Activated CD4-positive, alpha-beta T cell treated with anti-CD3 and anti-CD28 coated beads for 48 hours (primary cell): Measurements from ENCODE around the gene ZSWIM1.
A peak's percentile ranks its signal among the peaks of the same experiment; 100 is the strongest.
"Not testable (repeated sequence)": the region's sequence is repeated elsewhere in the genome, so short reads cannot be mapped to it uniquely, and the experiment has no call there.

Experiments
- DNase-seq: peaks from one replicate; pipeline ENCODE4 v3.0.0-alpha.2; 2020

Gene ZSWIM1

DNA sequence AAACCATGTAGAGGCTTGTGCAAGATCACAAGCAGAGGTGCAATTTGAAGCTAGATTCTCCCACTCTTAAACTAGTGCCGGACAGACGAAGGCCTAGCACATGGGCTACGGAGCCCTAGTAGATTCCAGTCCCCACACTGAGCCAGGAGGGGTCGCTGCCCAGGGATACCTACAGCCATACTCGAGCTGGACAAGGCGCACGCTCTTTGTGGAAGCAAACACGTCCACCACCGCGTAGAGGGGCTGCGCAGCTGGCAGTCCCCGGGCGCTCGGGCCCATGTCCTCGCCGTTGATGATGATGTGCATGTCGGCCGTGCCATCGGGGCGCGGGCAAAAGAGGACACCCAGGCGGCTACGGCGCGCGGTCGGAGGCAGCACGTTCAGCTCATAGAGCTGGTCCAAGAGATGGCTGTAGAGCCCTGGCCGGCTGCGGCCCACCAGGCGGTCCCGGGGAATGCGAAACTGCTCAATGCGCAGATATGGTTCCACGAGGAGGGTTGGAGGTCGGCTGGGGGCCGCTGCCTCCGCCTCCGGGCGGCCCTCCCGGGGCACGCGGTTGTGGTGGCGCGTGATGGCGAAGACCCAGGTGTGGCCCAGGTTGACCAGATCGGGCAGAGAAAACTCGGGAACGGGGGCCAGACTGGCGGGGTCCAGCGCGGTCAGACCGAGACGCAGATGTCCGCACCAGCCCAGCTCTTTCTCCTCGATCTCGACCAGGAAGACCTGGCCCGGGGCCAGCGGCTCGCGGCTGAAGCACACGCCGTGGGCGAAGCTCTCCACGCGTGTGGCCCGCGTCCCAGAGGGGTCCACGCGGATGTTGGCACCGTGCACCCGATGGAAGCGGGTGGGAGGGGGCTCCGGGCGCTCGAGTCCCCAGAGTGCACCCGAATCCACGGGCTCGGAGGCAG lies 9.3 kb downstream of the ZSWIM1 start:
- peak; percentile 69 for DNase-seq

DNA sequence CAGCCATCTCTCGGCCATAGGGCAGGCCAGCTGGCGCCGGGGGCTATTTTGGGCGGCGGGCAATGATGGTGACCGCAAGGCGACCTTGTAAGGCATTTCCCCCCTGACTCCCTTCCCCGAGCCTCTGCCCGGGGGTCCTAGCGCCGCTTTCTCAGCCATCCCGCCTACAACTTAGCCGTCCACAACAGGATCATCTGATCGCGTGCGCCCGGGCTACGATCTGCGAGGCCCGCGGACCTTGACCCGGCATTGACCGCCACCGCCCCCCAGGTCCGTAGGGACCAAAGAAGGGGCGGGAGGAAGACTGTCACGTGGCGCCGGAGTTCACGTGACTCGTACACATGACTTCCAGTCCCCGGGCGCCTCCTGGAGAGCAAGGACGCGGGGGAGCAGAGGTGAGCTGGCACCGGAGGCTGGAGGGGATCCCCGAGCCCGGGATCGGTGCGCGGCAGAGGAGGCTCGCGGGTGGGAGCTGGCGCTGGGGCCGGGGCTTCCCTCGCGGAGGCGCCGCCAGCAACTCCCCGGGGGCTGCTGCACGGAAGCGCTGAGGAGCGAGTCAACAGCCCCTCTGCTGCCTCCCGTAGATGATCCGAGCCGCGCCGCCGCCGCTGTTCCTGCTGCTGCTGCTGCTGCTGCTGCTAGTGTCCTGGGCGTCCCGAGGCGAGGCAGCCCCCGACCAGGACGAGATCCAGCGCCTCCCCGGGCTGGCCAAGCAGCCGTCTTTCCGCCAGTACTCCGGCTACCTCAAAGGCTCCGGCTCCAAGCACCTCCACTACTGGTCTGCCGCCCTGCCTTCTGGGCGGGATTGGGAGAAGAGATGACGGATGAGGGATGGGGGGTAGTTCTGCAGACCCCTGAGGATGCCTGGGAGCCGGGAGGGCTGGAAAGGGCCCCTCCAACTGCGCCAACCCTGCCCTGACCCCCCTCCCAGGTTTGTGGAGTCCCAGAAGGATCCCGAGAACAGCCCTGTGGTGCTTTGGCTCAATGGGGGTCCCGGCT lies 10.3 kb downstream of the ZSWIM1 start, which contains the start of the genes CTSA and NEURL2:
TSS of gene CTSA (plus strand) at position 351 of the 999 bp plus-strand sequence. CDS start at position 585, 234 bp downstream.
TSS of gene NEURL2 (minus strand) at position 224 of the 999 bp plus-strand sequence. CDS start at position 7, 217 bp downstream.
- peak; percentile 90 for DNase-seq

DNA sequence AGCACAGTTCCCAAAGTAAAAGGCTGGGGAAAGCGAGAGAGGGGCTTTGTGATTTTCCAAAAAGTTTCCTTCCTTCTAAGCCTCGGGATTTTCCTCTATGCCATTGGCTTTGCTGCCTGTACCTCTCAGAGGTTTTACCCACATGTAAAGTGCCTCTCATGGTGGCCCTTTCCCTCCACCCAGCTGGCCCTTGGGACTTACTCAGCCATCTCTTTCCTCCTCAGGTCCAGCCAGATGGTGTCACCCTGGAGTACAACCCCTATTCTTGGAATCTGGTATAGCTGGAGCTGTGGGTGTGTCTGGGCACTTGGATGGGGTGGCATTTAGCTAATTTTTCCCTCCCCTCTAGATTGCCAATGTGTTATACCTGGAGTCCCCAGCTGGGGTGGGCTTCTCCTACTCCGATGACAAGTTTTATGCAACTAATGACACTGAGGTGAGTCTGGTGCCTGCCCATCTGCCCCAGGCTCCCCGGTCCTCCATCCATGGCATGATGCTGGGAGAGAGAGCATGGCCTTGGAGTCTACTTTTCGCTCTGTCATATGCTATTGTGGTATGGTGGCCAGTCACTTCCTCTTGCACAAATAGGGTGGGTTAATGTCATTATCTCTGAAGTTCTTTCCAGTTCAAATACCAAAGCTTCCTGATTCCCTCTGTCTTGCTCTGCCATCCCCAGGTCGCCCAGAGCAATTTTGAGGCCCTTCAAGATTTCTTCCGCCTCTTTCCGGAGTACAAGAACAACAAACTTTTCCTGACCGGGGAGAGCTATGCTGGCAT lies 11.2 kb downstream of the ZSWIM1 start:
- no peak for DNase-seq

DNA sequence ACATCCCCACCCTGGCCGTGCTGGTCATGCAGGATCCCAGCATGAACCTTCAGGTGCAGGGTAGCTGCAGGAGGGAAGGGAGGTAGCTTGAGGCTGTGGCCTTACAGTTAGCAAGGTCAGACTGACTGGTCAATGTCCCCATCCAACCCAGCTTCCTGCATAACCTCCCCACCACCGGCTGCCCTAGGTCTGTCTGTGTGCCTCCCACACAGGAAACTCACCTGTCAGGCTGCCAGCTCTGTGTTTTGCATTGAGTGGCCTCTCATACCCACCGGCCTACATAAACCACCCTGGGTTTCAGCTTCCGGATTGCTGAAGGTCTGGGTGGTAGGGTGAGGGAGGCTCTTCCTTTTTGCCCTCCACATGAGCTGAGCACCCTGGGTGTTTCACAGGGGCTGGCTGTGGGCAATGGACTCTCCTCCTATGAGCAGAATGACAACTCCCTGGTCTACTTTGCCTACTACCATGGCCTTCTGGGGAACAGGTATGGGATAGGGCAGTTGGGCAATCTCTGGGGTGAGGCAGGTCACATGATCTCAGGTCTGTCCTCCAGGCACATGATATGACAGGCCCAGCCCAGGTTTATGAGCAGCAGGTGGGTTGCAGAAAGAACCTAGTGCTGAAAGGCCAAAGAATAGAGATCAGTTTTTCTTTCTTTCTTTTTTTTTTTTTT lies 11.9 kb downstream of the ZSWIM1 start:
- DNase-seq = peak; percentile 24

DNA sequence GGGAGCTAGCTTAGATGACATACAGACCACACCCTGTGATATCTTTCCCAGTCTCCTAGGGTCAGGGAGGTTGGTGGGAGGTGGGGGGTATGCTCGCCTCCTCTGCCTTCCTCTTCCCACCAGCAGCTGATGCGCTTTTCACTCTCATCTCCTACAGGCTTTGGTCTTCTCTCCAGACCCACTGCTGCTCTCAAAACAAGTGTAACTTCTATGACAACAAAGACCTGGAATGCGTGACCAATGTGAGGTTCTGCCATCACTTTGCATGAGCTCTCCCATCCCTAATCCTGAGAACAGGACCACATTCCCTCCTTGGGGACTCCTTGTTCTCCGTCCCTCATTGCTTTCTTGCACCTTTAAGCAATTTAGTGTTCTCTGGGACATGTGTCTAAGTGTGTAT lies 12.8 kb downstream of the ZSWIM1 start:
- no peak for DNase-seq

DNA sequence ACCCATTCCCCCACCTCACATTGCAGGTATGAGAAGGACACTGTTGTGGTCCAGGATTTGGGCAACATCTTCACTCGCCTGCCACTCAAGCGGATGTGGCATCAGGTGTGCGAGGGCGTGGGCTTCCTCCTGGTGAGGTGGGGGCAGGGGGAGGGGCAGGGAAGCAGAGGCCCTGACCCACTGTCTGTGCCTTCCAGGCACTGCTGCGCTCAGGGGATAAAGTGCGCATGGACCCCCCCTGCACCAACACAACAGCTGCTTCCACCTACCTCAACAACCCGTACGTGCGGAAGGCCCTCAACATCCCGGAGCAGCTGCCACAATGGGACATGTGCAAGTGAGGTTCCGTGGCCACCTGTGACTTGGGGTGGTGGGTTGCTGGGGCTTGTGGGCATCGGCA lies 13.8 kb downstream of the ZSWIM1 start:
- no peak for DNase-seq

DNA sequence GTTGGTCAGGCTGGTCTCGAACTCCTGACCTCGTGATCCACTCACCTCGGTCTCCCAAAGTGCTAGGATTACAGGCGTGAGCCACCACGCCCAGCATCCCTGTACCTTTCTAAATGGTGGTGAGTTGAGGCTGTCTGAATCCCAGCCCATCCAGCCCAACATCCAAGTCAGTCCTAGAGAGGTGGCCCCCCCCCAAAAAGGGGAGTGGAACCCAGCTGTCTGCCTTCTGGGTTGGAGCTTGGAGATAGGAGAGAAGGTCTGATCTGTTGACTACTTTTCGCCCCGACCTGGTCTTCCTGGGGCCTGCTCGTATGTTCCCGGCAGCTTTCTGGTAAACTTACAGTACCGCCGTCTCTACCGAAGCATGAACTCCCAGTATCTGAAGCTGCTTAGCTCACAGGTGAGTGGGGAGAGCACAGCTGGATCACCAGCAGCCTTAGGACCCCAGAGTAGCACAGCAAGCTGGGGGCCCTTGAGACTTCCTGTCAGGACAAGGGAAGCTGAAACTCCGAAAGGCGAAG lies 15.7 kb downstream of the ZSWIM1 start:
- DNase-seq = no peak

DNA sequence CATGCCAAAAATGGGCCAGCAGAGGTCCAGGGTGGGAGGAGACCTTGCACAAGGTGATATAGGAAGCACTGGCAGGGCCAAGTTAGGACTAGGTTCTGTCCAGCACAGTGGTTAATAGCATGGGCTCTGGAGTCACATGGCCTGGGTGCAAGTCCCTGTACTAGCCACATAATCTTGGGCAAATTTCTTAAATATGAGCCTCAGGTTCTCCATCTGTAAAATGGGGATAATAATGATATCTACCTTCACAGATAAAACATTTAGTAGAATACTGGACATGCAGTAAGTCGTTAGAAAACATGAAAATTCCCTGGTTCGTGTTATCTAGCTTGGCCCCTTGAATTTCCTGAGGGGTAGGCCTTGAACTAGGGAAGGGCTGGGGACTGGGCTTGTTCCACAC lies 16.3 kb downstream of the ZSWIM1 start:
- DNase-seq = no peak

DNA sequence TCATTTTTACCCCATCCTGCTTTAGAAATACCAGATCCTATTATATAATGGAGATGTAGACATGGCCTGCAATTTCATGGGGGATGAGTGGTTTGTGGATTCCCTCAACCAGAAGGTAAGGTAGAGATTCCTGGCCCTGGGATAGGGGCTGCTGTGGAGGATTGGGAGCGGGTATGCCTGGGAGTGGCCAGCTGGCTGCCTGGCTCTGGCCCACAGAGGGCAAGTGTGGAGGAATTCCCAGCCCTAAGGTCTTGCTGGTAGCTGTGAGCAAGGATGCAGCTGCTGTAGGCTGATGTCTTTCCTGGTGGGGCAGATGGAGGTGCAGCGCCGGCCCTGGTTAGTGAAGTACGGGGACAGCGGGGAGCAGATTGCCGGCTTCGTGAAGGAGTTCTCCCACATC lies 16.7 kb downstream of the ZSWIM1 start:
- DNase-seq = no peak

DNA sequence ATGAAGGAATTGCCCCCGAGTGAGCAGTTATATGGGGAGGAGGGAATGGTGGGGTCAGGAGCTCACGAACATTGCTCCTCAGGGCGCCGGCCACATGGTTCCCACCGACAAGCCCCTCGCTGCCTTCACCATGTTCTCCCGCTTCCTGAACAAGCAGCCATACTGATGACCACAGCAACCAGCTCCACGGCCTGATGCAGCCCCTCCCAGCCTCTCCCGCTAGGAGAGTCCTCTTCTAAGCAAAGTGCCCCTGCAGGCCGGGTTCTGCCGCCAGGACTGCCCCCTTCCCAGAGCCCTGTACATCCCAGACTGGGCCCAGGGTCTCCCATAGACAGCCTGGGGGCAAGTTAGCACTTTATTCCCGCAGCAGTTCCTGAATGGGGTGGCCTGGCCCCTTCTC lies 17.3 kb downstream of the ZSWIM1 start:
- no peak for DNase-seq

DNA sequence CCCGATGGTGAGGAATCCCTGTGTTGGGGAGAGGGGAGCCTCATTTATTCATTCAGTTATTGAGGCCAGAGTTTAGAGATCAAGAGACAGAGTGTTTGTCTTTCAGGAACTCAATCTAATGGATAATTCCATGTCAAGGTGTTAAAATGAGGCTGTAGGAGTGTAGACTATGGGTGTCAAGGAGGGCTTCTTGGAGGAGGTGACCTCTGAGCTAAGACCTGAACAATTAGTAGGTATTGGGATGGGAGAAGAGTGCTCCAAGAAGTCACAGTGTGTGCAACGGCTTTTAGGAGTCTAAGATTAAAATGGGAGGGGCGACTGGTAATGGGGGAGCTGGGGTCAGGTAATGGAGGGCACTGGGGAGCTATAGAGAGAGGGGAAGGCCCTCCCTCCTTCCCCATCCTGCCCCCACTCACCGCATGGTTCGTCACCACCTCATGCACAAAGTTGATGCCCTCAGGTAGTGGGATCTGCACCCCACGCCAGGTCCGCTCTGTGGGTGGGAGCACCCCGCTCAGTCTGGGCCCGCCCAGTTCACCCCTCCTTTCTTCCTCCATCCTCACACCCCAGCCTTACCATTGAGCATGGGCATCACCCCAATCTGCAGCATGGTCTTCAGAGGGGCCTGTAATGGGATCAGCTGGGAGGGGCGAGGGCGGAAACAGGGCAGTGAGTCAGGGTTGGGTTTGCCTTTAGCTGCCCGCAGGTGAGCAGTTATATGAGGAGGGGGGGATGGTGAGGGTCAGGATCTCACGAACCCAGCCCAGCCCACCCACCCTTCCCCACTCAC lies 18.2 kb downstream of the ZSWIM1 start:
- DNase-seq = no peak

DNA sequence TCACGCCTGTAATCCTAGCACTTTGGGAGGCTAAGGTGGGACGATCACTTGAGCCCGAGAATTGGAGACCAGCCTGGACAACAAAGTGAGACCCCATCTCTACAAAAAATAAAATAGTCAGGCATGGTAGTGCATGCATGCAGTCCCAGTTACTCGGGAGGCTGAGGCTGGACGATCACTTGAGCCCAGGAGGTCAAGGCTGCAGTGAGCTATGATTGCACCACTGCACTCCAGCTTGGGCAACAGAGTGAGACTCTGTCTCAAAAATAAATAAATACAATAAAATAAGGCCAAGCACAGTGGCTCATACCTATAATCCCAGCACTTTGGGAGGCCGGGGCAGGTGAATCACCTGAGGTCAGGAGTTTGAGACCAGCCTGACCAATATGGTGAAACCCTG lies 20.3 kb downstream of the ZSWIM1 start:
- DNase-seq = not testable (repeated sequence)

DNA sequence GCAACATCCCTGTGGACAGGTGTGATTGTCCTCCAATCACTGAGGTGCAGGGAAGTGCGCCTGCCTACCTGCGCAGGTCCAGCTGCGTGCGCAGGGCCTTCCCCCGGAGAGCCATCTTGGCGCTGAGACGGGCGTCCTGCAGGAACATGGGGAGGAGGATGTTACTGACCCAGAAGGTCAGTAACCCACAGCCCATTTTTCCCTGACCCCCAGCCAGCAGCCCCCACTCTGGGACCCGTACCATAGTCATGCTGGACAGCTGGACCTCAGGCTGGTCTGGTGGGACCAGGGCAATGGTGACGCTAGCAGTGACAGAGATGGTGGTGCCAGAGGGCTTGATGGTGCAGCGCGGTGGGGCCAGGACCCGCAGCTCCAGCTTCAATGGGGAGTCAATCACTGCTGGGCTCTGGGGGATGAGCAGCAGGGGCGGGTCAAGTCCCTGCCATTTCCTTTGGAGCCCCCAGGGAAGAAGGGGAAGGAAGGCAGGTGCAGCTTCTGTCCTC lies 21.2 kb downstream of the ZSWIM1 start:
- DNase-seq = no peak

DNA sequence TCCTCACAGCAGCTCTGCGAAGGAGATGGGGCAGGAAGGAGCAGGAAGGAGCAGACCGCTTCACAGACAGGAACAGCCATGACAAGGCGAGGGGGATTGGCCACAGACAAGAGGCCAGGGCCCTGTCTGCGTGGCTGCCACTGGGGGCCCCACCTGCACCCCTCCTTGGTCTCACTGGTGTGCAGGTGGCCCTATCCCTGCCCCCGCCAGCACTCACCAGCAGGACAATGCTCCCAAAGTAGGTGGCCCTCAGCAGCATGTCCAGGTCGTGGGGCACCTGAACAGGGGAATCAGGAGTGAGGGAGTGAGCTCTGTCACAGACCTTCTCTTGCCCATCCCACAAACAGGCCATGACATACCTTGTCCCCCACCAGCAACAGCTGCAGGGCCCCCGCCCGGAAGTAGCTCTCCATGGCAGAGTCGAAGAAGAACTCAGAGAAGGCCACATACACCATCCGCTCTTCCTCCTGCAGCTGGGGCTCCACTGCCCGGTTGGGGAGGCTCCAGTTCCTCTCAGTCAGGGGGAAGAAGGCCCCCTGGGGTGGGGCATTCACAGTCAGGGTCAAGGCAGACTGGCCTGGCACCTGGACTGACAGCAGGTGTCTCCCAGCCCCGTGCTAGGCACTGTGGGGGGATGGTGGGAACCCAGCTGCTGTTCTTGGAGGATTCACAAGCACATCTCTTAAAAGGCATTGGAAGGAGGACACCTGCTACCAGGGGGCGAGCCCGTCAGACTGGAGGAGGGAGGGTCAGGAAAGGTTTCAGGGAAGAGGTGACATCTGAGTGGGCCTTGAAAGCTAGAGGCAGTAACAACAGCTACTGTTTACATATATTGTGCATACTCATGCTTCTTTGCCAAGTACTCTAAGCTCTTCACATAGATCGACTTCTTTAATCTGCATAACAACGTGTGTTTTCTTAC lies 23.8 kb downstream of the ZSWIM1 start:
- no peak for DNase-seq

DNA sequence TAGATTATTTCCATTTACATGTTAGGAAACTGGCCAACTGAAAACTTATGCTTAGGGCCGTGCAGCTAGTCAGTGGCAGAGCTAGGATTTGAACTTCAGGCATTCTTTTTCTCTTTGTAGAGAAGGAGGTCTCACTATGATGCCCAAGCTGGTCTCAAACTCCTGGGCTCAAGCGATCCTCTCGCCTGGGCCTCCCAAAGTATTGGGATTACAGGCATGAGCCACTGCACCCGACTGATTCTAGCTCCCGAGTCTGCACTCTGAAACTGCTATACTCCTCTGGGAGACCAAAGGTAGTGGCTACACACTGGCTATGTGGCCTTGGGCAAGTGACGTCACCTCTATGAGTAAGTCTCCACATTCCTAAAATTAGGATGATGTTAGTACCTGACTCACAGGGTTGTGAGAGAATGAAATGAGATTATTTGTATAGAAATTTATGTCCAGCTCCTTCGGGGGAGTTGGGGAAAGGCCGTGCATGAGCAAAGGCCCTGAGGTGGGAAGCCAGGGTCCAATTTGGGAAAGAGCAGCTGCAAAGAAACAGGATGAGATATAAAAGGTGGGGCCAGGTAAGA lies 24.6 kb downstream of the ZSWIM1 start:
- DNase-seq = no peak

DNA sequence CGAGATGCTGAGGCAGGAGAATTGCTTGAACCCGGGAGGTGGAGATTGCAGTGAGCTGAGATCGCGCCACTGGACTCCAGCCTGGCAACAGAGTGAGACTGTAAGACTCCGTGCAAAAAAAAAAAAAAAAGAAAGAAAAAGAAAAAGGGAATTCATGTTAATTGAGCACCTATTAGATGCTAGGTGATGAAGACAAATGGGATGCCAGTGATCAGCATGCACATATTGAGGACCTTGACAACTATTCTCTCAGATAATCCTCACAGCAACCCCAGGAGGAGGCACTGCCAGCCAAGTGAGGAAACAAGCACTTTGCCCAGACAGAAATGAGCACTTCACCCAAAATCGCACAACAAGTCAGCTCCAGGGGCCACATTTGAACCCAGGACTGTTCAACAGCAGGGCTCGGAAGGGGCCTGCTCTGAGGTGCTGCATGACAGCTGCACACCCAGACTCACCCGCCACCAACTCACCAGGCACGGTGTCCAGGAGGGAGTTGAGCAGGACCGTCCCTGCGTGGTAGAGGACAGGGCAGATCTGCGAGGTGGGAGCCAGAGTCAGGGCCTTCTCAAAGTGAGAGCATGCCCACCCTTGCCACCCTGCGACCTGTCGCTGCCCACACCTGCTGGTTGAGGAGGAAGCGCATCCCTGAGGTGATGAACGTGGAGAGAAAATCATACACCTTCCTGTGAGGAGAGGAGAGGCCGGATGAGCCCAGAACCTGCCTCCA lies 26.4 kb downstream of the ZSWIM1 start:
- no peak for DNase-seq

DNA sequence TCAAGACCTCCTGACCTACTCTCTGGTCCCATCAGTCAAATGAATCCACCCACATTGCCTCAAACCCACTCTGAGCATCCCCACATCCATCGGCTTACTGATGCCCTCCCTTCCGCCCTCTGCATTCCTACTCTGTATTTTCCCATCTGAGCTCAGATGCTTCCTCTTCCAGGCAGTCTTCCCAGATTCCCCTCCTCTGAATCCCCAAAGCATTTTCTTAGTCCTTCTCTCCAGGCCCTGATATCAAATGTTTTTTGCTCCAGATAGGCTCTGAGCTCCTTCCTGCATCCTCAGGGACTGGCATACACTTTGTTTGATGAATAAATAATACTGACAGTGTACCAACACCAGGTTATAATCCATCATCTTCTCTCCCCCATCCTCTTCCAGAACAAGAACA lies 27.1 kb downstream of the ZSWIM1 start:
- DNase-seq = no peak

DNA sequence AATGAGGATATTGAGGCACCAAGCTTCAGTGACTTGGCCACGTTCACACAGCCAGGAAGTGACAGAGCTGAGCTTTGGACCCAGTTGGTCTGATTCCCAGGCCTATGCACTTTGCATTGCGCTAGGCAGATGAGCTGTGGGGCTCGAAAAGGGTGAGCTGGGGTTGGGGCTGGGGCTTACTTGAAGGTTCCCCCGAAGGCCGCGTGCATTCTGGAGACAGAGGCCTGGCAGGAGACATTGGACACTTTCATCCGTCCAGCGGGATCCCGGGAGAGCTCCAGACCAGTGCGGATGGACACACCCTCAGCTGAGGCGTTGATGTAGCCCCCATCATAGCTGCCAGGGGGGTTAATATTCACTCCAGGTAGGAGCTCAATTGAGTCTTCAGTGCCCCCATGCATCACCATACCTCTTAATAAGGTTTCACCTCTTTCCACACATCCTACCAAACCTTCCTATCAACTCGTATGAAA lies 28.3 kb downstream of the ZSWIM1 start:
- DNase-seq = no peak
